ENCODE measurements around the gene CACNG3.

Gene CACNG3

GRCh38 chr16:24396350-24397271, 140.5 kb downstream of the CACNG3 start:
- DNase-seq (ENCODE audit: low spot score), result no peak

DNA sequence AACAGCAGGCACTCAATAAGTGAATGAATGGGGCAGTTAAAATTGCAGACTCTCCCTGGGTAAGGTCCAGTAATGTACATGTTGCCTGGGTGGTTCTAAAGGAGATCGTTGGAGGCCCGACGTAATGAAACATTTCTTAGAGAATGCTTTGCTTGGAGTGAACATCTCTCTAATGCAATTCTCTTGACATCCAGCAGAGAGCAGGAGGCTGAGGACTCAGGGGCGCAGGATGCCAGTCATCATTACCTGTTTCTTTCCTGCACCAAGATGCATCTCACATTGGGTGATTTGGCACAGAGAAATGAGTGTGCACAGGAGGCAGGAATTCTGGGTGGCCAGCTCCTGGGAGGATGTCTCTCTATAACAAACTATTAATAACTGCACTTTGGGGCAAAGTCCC, 152.9 kb downstream of the CACNG3 start:
- DNase-seq (ENCODE audit: low spot score), result peak; percentile 15

All from HuH-7 (cell line).